HCT116 (cell line): ENCODE measurements around the gene ECE2. TPM values are rescaled to one million over a fixed set of nuclear protein-coding genes. Genes with fewer than 3 reads are reported as not detected.
"Not testable (repeated sequence)": the region's sequence is repeated elsewhere in the genome, so short reads cannot be mapped to it uniquely, and the experiment has no call there.

Experiments
- ATAC-seq: fragments of 200-7000 bp; cut with Tn5 transposase; 2 replicates; pipeline ENCODE4 v1.9.1; 2020; ENCODE audit warnings: mild to moderate bottlenecking, moderate library complexity
- BruUV-seq: library from RNA; stranded (reverse); fragments of 400-500 nt; replicated peaks from 2 replicates; lab custom pipeline; 2021; lab: Mats Ljungman, UMichigan
- CTCF ChIA-PET: fragments of 300-600 bp; sonication (Branson Sonifier 250); formaldehyde crosslinking; loops from one replicate; lab custom pipeline; 2021; ENCODE audit warnings: antibody characterized with exemption; lab: Charles Lee
- POLR2A ChIA-PET: fragments of 300-600, 350-600 bp; sonication (Branson Sonifier 250); formaldehyde crosslinking; loops from one replicate; lab custom pipeline; 2021; ENCODE audit warnings: antibody characterized with exemption; lab: Charles Lee
- RAD21 ChIA-PET, 2 experiments: fragments of 300-600 bp; sonication (Branson Sonifier 250); formaldehyde crosslinking; loops; one replicate each; lab custom pipeline; 2023; ENCODE audit warnings: low total read pairs in 2 of 2; ENCODE audit not compliant: uncharacterized antibody in 2 of 2, unreplicated experiment in 2 of 2, low non-redundant PET in 1 of 2; lab: Charles Lee
- DNase-seq: peaks from one replicate; pipeline ENCODE4 v3.0.0-alpha.2; 2010; ENCODE audit warnings: low read depth, low spot score
- H2AFZ ChIP-seq: fragments of 200-600 bp; shearing (Covaris generic), sonication (generic); 2 replicates; pipeline ENCODE4 v1.6.1; 2017; ENCODE audit warnings: low read depth, mixed run types, mixed read lengths, antibody characterized with exemption, low read length; ENCODE audit not compliant: poor library complexity, severe bottlenecking
- H3K27ac ChIP-seq: 2 replicates; pipeline ENCODE4 v1.5.1; 2012; ENCODE audit warnings: low read depth, low read length
- H3K27me3 ChIP-seq: fragments of 200-600 bp; sonication (generic); 2 replicates; pipeline ENCODE4 v1.6.1; 2016; ENCODE audit warnings: mixed run types, low read length, mixed read lengths; ENCODE audit not compliant: insufficient read depth
- H3K36me3 ChIP-seq, 2 experiments: fragments of 200-500 bp in 1 of 2; fragments of 200-600 bp in 1 of 2; sonication (Bioruptor generic) in 1 of 2; sonication (generic) in 1 of 2; 2 replicates each; pipeline versions ENCODE4 v1.5.1 to v1.6.1; 2014 to 2016; ENCODE audit warnings: low read length in 2 of 2, inconsistent platforms in 1 of 2, mixed read lengths in 1 of 2, mixed run types in 1 of 2; ENCODE audit not compliant: insufficient read depth in 2 of 2, control insufficient read depth in 1 of 2
- H3K4me1 ChIP-seq, 2 experiments: fragments of 200-600 bp in 1 of 2; sonication (generic) in 1 of 2; 2 replicates each; pipeline versions ENCODE4 v1.5.1 to v1.6.1; 2012 to 2017; ENCODE audit warnings: low read length in 2 of 2, inconsistent platforms in 1 of 2, mild to moderate bottlenecking in 1 of 2, mixed read lengths in 1 of 2, mixed run types in 1 of 2, moderate library complexity in 1 of 2; ENCODE audit not compliant: insufficient read depth in 2 of 2, control insufficient read depth in 1 of 2
- H3K4me2 ChIP-seq: fragments of 200-600 bp; sonication (generic); 2 replicates; pipeline ENCODE4 v1.6.1; 2017; ENCODE audit warnings: mixed run types, low read length, mixed read lengths
- H3K4me3 ChIP-seq, 2 experiments: fragments of 200-600 bp in 1 of 2; sonication (generic) in 1 of 2; replicated peaks in 1 of 2; 2 replicates each; pipeline ENCODE4 v1.5.1; 2011 to 2016; ENCODE audit warnings: low read length in 2 of 2, control low read depth in 1 of 2, low read depth in 1 of 2, mild to moderate bottlenecking in 1 of 2, mixed read lengths in 1 of 2, mixed run types in 1 of 2
- H3K79me2 ChIP-seq: fragments of 200-600 bp; sonication (generic); 2 replicates; pipeline ENCODE4 v1.6.1; 2017; ENCODE audit warnings: mild to moderate bottlenecking, mixed run types, low read length, moderate library complexity, mixed read lengths; ENCODE audit not compliant: insufficient read depth
- H3K9ac ChIP-seq: fragments of 200-600 bp; sonication (generic); 2 replicates; pipeline ENCODE4 v1.6.1; 2016; ENCODE audit warnings: low read length, mixed read lengths
- H3K9me2 ChIP-seq: fragments of 200-600 bp; sonication (generic), shearing (Covaris generic); 2 replicates; pipeline ENCODE4 v1.6.1; 2017; ENCODE audit warnings: mixed run types, mild to moderate bottlenecking, moderate library complexity; ENCODE audit not compliant: insufficient read depth
- H3K9me3 ChIP-seq, 2 experiments: fragments of 200-500 bp in 1 of 2; fragments of 200-600 bp in 1 of 2; sonication (Bioruptor generic) in 1 of 2; sonication (generic) in 1 of 2; 2 replicates each; pipeline ENCODE4 v1.6.1; 2014 to 2017; ENCODE audit warnings: low read length in 2 of 2, mixed read lengths in 2 of 2, inconsistent platforms in 1 of 2, low read depth in 1 of 2, mild to moderate bottlenecking in 1 of 2, mixed run types in 1 of 2, moderate library complexity in 1 of 2; ENCODE audit not compliant: control insufficient read depth in 1 of 2, insufficient read depth in 1 of 2
- H4K20me1 ChIP-seq: fragments of 200-600 bp; sonication (generic), shearing (Covaris generic); 2 replicates; pipeline ENCODE4 v1.6.1; 2017; ENCODE audit warnings: mixed run types, mild to moderate bottlenecking, moderate library complexity; ENCODE audit not compliant: insufficient read depth
- CBX3 ChIP-seq: IDR thresholded peaks from 2 replicates; pipeline ENCODE4 v1.6.1; 2012; ENCODE audit warnings: low read depth
- CEBPB ChIP-seq: IDR thresholded peaks from 2 replicates; pipeline ENCODE4 v1.6.1; 2012; ENCODE audit warnings: low read depth
- EGR1 ChIP-seq: IDR thresholded peaks from 2 replicates; pipeline ENCODE4 v1.6.1; 2012; ENCODE audit warnings: low read depth
- ELF1 ChIP-seq: IDR thresholded peaks from 2 replicates; pipeline ENCODE4 v1.6.1; 2012; ENCODE audit warnings: low read depth, borderline replicate concordance
- EZH2phosphoT487 ChIP-seq: fragments of 200-600 bp; IDR thresholded peaks from 2 replicates; pipeline ENCODE4 v1.6.1; 2018; ENCODE audit warnings: antibody characterized with exemption, borderline replicate concordance
- FOSL1 ChIP-seq: IDR thresholded peaks from 2 replicates; pipeline ENCODE4 v1.6.1; 2012; ENCODE audit warnings: low read depth
- JUND ChIP-seq: IDR thresholded peaks from 2 replicates; pipeline ENCODE4 v1.6.1; 2012
- POLR2A ChIP-seq: IDR thresholded peaks from 2 replicates; pipeline ENCODE4 v1.7.0; 2011; ENCODE audit warnings: borderline replicate concordance; ENCODE audit not compliant: insufficient read depth, insufficient read length; ENCODE audit errors: extremely low read depth
- POLR2AphosphoS5 ChIP-seq: IDR thresholded peaks from 2 replicates; pipeline ENCODE4 v1.6.1; 2011; ENCODE audit warnings: mild to moderate bottlenecking, low read depth, low read length, moderate library complexity
- RAD21 ChIP-seq: IDR thresholded peaks from 2 replicates; pipeline ENCODE4 v1.6.1; 2012; ENCODE audit warnings: low read depth, mild to moderate bottlenecking
- SIN3A ChIP-seq: IDR thresholded peaks from 2 replicates; pipeline ENCODE4 v1.6.1; 2012; ENCODE audit warnings: low read depth
- SRF ChIP-seq: IDR thresholded peaks from 2 replicates; pipeline ENCODE4 v1.6.1; 2012; ENCODE audit warnings: low read depth
- TCF7L2 ChIP-seq: IDR thresholded peaks from 2 replicates; pipeline ENCODE4 v1.7.0; 2011; ENCODE audit warnings: borderline replicate concordance, inconsistent platforms; ENCODE audit not compliant: insufficient read depth, insufficient read length; ENCODE audit errors: extremely low read depth
- ZFX ChIP-seq: fragments of 450-650 bp; IDR thresholded peaks from 2 replicates; pipeline ENCODE4 v1.6.1; 2017
- ZNF274 ChIP-seq: fragments of 200-500 bp; sonication (Bioruptor generic); IDR thresholded peaks from 2 replicates; pipeline ENCODE4 v1.6.1; 2014; ENCODE audit warnings: mild to moderate bottlenecking, low read depth, low read length, inconsistent platforms
- intact Hi-C: fragments of 100-400 bp; cut with micrococcal nuclease; formaldehyde crosslinking; loops from 2 replicates; pipeline ENCODE4 v1.10.0; 2022
- total RNA-seq: library from RNA; stranded (reverse); gene quantifications from one replicate; pipeline ENCODE4 v1.2.1, GENCODE V29; 2021; ENCODE audit not compliant: unreplicated experiment
- TF ChIP-seq, protein P1 (sequence below): IDR thresholded peaks from 2 replicates; pipeline ENCODE4 v1.6.1; 2012; ENCODE audit warnings: low read depth
- TF ChIP-seq, protein P2 (sequence below): IDR thresholded peaks from 2 replicates; pipeline ENCODE4 v1.6.1; 2012

ECE2 gene
- total RNA-seq, 1 experiment from 2014 or later, result not detected

DNA sequence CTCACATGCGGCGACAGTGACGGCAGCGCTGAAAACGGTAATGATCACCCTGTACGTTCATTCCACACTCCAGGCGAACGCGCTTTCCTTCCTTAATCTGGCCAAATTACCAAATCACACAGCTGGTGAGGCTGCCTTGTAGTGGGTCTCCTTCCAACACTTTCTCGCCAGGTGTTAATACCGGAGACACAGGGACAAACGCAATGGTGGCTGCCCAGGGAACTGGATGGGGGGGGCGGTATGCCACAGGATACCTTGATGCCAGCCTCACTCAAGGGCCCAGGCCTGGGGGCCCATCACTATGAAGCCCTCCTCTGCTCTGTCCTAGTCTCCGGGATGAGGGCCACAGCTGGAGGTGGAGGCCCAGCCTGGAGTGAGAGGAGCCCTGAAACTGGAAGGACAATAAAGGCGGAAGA, 13.1 kb upstream of the ECE2 start:
- no peak for ATAC-seq
- no peaks in the 10 kb centered on the region for H4K20me1 ChIP-seq
- no peak for DNase-seq
- ChIA-PET CTCF (interaction anchor here (0.7 kb wide), 1 partner anchor 33 kb away, joined by 3 read pairs; the partner anchor contains the start of gene VWA5B2), POLR2A (no interaction called here), RAD21 (no interaction called here)
- no peaks in the 10 kb centered on the region for H3K9me2 ChIP-seq
- no peaks in the 10 kb centered on the region; a peak in 1 of 4 replicates for H3K36me3 ChIP-seq
- intact Hi-C loops, result no loop called here
- no peak overlapping the region for H2AFZ ChIP-seq
- no peak overlapping the region for H3K27ac ChIP-seq
- no TSS peak for BruUV-seq
- no peaks in the 10 kb centered on the region for H3K79me2 ChIP-seq
- TF ChIP-seq, protein P1, sequence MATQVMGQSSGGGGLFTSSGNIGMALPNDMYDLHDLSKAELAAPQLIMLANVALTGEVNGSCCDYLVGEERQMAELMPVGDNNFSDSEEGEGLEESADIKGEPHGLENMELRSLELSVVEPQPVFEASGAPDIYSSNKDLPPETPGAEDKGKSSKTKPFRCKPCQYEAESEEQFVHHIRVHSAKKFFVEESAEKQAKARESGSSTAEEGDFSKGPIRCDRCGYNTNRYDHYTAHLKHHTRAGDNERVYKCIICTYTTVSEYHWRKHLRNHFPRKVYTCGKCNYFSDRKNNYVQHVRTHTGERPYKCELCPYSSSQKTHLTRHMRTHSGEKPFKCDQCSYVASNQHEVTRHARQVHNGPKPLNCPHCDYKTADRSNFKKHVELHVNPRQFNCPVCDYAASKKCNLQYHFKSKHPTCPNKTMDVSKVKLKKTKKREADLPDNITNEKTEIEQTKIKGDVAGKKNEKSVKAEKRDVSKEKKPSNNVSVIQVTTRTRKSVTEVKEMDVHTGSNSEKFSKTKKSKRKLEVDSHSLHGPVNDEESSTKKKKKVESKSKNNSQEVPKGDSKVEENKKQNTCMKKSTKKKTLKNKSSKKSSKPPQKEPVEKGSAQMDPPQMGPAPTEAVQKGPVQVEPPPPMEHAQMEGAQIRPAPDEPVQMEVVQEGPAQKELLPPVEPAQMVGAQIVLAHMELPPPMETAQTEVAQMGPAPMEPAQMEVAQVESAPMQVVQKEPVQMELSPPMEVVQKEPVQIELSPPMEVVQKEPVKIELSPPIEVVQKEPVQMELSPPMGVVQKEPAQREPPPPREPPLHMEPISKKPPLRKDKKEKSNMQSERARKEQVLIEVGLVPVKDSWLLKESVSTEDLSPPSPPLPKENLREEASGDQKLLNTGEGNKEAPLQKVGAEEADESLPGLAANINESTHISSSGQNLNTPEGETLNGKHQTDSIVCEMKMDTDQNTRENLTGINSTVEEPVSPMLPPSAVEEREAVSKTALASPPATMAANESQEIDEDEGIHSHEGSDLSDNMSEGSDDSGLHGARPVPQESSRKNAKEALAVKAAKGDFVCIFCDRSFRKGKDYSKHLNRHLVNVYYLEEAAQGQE, result no peak
- TF ChIP-seq ZNF274 (no peak), POLR2A (no peak), CBX3 (no peak), TCF7L2 (no peak), EGR1 (no peak), CEBPB (no peak), FOSL1 (no peak), EZH2phosphoT487 (no peak), ELF1 (no peak), SIN3A (no peak), ZFX (no peak), RAD21 (no peak), JUND (no peak), SRF (no peak), POLR2AphosphoS5 (no peak)
- TF ChIP-seq, protein P2, sequence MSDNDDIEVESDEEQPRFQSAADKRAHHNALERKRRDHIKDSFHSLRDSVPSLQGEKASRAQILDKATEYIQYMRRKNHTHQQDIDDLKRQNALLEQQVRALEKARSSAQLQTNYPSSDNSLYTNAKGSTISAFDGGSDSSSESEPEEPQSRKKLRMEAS, result no peak
- no peak overlapping the region for H3K9ac ChIP-seq
- H3K4me1 ChIP-seq, result peaks cover 3 to 24% of the 10 kb centered on the region in 2 experiments; a peak in 3 of 4 replicates
- H3K9me3 ChIP-seq, result no peaks in the 10 kb centered on the region
- H3K27me3 ChIP-seq, result no peaks in the 10 kb centered on the region
- H3K4me2 ChIP-seq, result peak overlapping the region; percentile 92; the same call in 1 of the 2 replicates
- no peak overlapping the region for H3K4me3 ChIP-seq

DNA sequence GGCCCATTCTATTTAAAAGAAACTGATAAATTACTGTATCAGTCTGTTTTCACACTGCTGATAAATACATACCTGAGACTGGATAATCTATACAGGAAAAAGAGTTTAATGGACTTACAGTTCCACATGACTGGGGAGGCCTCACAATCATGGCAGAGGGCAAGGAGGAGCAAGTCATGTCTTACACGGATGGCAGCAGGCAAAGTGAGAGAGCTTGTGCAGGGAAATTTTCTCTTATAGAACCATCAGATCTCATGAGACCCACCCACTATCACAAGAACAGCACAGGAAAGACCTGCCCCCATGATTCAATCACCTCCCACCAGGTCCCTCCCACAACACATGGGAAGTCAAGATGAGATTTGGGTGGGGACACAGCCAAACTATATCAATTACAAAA, 8.6 kb upstream of the ECE2 start:
- H3K9me3 ChIP-seq, CTCF ChIA-PET, RAD21 ChIA-PET, H3K27me3 ChIP-seq, intact Hi-C loops, BruUV-seq, H3K4me3 ChIP-seq, H3K36me3 ChIP-seq, DNase-seq, ATAC-seq, H3K27ac ChIP-seq, H3K9ac ChIP-seq, H2AFZ ChIP-seq, POLR2A ChIA-PET, H3K4me1 ChIP-seq, H3K79me2 ChIP-seq, H4K20me1 ChIP-seq, H3K9me2 ChIP-seq, H3K4me2 ChIP-seq: not testable (repeated sequence)
